ENCODE results near the gene TMEM184C. TPM values are rescaled to one million over a fixed set of nuclear protein-coding genes. Genes with fewer than 3 reads are reported as not detected.

The TMEM184C gene
- total RNA-seq, 1 donor from 2014 or later = 23.2 TPM

Other genes starting within 250 kb of the TMEM184C start
- 0.38 TPM in 1 of 2 replicates, not detected in the other for gene EDNRA, start 136.3 kb upstream of the TMEM184C start, total RNA-seq
- gene PRMT9, start 66.8 kb downstream of the TMEM184C start, total RNA-seq = 9.4 and 10.1 TPM in 2 replicates
- 4.8 and 9.1 TPM in 2 replicates for gene ARHGAP10, start 114.7 kb downstream of the TMEM184C start, total RNA-seq

All from dermis microvascular lymphatic vessel endothelial cell (primary cell).